ENCODE results near the gene PCSK6.

PCSK6 gene

DNA sequence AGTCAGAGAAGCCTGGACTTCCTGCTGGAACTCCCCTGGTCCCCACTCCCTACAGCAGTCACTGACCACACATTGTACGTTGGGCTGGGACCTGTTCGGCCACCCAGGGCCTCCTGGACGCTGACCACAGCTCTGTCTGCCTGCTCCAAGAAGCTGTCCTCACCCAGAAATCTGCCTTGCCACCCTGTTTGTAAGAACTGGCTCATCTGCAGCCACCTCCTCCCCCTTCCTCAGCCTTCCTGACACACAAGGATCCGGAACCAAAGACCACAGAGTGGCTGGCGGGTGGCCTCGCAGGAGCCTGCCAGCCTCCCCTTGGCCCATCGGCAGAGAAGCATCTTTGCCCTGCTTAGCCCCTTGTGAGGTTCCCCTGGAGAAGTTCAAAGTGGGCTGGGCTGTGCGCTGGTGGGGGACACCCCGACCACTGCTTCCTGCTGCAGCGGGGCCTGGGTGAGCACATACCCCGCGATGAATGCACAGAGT lies 91.9 kb downstream of the PCSK6 start:
- Histone ChIP-seq H3K27ac (ENCODE audit: low read length) (no peak overlapping the region), H3K27me3 (ENCODE audit: low read depth, low read length) (no peaks in the 10 kb centered on the region), H3K4me1 (ENCODE audit: control insufficient read depth in 1 of 2, insufficient read depth in 2 of 2, low read length in 2 of 2) (no peaks in the 10 kb centered on the region), H3K9me3 (ENCODE audit: control insufficient read depth in 1 of 2, low read length in 2 of 2) (no peaks in the 10 kb centered on the region), H3K4me3 (ENCODE audit: low read depth in 1 of 2, low read length in 2 of 2) (no peak overlapping the region), H3K36me3 (ENCODE audit: control insufficient read depth in 1 of 2, insufficient read depth in 2 of 2, low read length in 2 of 2) (peaks cover 0 to 4% of the 10 kb centered on the region in 2 donors)

DNA sequence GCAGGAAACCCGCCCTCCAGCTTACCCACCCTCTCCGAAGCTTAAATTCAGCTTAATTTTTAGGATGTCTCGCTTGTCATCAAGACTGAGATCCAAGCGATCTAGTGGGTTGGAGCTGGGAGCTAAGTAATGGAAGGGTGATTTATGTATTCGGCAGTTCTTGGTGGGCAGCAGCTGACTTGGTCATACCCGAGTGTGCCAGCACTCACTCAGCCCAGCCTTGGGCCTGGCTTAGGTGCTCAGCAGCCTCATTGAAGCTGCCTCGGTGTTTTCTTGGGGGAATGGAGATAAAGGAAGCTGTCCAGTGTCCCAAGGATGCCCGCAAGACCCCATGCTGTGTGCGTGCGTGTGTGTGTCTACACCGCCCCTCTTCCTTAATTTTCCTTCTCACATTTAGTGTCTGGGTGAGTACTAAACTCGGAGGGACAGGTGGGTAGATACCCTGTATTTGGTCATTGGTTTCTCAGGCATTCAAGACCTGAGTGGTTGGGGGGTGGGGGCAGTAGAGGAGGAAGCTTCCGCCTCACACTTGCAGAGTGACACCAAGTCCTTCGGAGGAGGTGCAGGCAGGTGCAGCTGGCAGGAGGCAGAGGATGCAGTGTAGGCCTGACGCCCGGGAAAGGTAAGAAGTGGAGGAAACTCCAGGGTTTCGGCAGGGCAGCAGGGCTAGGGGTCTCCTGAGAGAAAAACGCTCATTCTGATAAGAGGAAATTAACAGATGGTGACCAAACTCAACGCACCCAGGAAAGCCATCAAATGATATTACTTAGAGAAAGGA lies 92.8 kb downstream of the PCSK6 start:
- H3K4me3 ChIP-seq (ENCODE audit: low read depth in 1 of 2, low read length in 2 of 2) = no peak overlapping the region
- H3K27me3 ChIP-seq (ENCODE audit: low read depth, low read length) = no peaks in the 10 kb centered on the region
- no peaks in the 10 kb centered on the region for H3K4me1 ChIP-seq (ENCODE audit: control insufficient read depth in 1 of 2, insufficient read depth in 2 of 2, low read length in 2 of 2)
- no peak overlapping the region for H3K27ac ChIP-seq (ENCODE audit: low read length)
- H3K36me3 ChIP-seq (ENCODE audit: control insufficient read depth in 1 of 2, insufficient read depth in 2 of 2, low read length in 2 of 2) = peaks cover 0 to 4% of the 10 kb centered on the region in 2 donors
- no peaks in the 10 kb centered on the region for H3K9me3 ChIP-seq (ENCODE audit: control insufficient read depth in 1 of 2, low read length in 2 of 2)

DNA sequence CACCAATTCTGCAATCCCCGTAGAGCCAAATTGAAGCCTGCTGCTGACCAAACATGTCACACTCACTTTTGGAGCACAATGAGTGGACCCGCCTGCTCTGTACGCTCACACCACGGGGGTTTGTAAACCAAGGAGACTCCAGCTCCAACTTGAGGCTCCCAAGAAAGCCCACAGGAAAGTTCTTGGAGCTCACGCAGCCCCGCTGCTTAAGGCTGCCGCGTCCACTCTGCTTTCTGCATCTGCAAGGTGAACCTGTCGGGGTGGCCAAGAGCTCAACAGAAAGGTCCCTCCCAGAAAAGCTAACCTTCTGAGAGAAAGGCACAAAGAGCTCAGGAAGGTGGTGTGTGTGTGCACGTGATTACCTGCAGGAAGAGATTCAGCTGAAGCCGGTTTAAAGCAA lies 94.9 kb downstream of the PCSK6 start:
- Histone ChIP-seq H3K4me3 (ENCODE audit: low read depth in 1 of 2, low read length in 2 of 2) (no peak overlapping the region), H3K27ac (ENCODE audit: low read length) (no peak overlapping the region), H3K4me1 (ENCODE audit: control insufficient read depth in 1 of 2, insufficient read depth in 2 of 2, low read length in 2 of 2) (no peaks in the 10 kb centered on the region), H3K27me3 (ENCODE audit: low read depth, low read length) (no peaks in the 10 kb centered on the region), H3K36me3 (ENCODE audit: control insufficient read depth in 1 of 2, insufficient read depth in 2 of 2, low read length in 2 of 2) (peaks cover 0 to 4% of the 10 kb centered on the region in 2 donors), H3K9me3 (ENCODE audit: control insufficient read depth in 1 of 2, low read length in 2 of 2) (no peaks in the 10 kb centered on the region)

DNA sequence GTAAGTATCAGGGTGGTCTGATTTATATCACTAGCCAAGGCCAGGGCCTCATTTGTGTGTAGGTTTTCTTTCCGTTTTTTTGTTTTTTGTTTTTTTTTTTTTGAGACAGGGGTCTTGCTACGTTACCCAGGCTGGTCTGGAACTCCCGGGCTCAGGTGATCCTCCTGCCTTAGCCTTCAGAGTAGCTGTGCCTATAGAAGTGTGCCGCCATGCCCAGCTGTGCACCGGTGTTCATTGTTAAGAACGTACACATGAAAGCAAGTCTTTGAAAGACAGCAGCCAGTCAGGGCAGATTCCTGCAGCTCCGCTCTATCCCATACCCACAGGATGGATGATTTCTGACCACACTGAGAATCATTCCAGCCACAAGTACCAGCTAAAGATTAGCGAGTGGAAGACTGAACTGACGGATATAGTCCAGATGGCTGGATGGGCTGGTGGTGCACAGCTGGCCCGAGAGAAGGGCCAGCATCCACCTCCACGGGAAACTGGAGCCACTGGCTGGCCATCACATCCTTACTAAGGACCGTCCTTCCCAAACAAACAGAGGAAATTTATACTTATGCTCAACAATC lies 95.4 kb downstream of the PCSK6 start:
- no peaks in the 10 kb centered on the region for H3K9me3 ChIP-seq (ENCODE audit: control insufficient read depth in 1 of 2, low read length in 2 of 2)
- H3K27ac ChIP-seq (ENCODE audit: low read length) = no peak overlapping the region
- no peaks in the 10 kb centered on the region for H3K4me1 ChIP-seq (ENCODE audit: control insufficient read depth in 1 of 2, insufficient read depth in 2 of 2, low read length in 2 of 2)
- H3K36me3 ChIP-seq (ENCODE audit: control insufficient read depth in 1 of 2, insufficient read depth in 2 of 2, low read length in 2 of 2) = peaks cover 0 to 9% of the 10 kb centered on the region in 2 donors
- H3K27me3 ChIP-seq (ENCODE audit: low read depth, low read length) = no peaks in the 10 kb centered on the region
- H3K4me3 ChIP-seq (ENCODE audit: low read depth in 1 of 2, low read length in 2 of 2) = no peak overlapping the region

DNA sequence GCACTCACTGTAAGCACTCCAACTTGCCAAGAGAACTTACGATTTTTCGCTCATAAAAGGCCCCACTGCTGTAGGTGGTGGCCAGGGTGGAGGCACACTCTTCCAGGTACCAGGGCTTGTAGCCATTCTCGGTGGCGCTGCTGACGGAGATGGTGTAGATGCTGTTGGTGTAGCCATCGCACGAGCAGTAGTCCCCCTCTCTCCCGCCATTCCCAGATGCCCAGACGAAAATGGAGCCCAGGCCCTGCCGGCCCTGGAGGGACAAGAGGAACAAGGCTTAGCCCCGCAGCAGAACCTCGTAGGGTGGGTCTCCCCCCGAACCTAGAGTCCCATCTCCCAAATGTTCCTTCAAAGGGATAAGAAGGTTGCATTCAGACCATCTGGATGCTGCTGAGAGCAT lies 96.3 kb downstream of the PCSK6 start:
- H3K4me3 ChIP-seq (ENCODE audit: low read depth in 1 of 2, low read length in 2 of 2) = no peak overlapping the region
- H3K9me3 ChIP-seq (ENCODE audit: control insufficient read depth in 1 of 2, low read length in 2 of 2) = no peaks in the 10 kb centered on the region
- peaks cover 0 to 14% of the 10 kb centered on the region in 2 donors for H3K36me3 ChIP-seq (ENCODE audit: control insufficient read depth in 1 of 2, insufficient read depth in 2 of 2, low read length in 2 of 2)
- no peak overlapping the region for H3K27ac ChIP-seq (ENCODE audit: low read length)
- H3K27me3 ChIP-seq (ENCODE audit: low read depth, low read length) = no peaks in the 10 kb centered on the region
- no peaks in the 10 kb centered on the region for H3K4me1 ChIP-seq (ENCODE audit: control insufficient read depth in 1 of 2, insufficient read depth in 2 of 2, low read length in 2 of 2)

DNA sequence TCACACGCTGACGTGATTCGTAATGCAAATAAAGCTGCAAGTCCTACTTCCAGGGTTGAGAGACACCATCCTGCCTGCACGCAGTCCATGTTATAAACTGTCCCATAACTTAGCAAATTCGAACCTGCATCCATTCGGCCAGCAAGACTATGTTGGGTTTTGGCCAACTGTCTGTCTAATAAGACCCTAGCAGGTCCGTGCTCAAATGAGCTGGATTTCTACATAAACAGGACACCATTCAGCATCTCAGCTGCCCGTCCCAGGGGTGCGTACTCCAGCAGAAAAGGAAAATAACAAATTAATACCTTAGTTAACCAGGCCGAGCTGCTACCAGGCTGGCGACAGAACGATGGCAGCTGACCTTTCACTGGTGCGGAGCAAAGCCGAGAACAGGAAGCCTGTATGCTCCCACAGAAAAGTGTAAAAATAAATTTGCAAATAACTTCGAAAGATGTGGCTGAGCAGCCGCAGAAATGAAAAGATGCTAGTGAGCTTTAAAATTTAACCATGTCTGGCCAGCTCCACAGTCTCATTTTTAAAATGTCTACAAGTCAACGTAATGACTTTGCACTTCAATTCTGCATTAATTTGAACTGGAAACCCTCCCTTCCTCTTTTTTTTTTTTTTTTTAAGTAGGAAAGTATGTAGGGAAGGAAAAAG lies 97.4 kb downstream of the PCSK6 start:
- Histone ChIP-seq H3K4me3 (ENCODE audit: low read depth in 1 of 2, low read length in 2 of 2) (no peak overlapping the region), H3K27ac (ENCODE audit: low read length) (no peak overlapping the region), H3K36me3 (ENCODE audit: control insufficient read depth in 1 of 2, insufficient read depth in 2 of 2, low read length in 2 of 2) (peaks cover 0 to 14% of the 10 kb centered on the region in 2 donors), H3K4me1 (ENCODE audit: control insufficient read depth in 1 of 2, insufficient read depth in 2 of 2, low read length in 2 of 2) (no peaks in the 10 kb centered on the region), H3K9me3 (ENCODE audit: control insufficient read depth in 1 of 2, low read length in 2 of 2) (no peaks in the 10 kb centered on the region), H3K27me3 (ENCODE audit: low read depth, low read length) (no peaks in the 10 kb centered on the region)

DNA sequence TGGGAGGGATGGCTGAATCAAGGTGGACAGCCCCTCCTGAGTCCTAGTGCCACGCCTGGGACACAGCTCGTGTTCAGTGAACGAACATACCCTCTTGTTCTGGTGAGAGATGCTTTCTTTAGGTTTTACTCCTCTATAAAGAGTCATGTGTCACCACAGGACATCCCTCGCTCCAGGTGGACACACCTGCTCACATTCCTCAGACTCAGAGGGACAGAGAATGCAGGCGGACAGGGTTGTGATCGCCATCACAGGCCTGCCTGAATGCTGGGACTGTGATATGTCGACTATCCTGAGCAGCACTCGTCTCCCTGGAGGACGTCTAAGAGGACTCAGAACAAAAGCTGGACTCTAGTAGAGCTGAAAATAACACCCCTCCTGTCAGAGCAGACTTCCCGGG lies 98.1 kb downstream of the PCSK6 start:
- no peak overlapping the region for H3K4me3 ChIP-seq (ENCODE audit: low read depth in 1 of 2, low read length in 2 of 2)
- H3K36me3 ChIP-seq (ENCODE audit: control insufficient read depth in 1 of 2, insufficient read depth in 2 of 2, low read length in 2 of 2) = peaks cover 0 to 10% of the 10 kb centered on the region in 2 donors
- no peak overlapping the region for H3K27ac ChIP-seq (ENCODE audit: low read length)
- no peaks in the 10 kb centered on the region for H3K9me3 ChIP-seq (ENCODE audit: control insufficient read depth in 1 of 2, low read length in 2 of 2)
- H3K4me1 ChIP-seq (ENCODE audit: control insufficient read depth in 1 of 2, insufficient read depth in 2 of 2, low read length in 2 of 2) = no peaks in the 10 kb centered on the region
- H3K27me3 ChIP-seq (ENCODE audit: low read depth, low read length) = no peaks in the 10 kb centered on the region

DNA sequence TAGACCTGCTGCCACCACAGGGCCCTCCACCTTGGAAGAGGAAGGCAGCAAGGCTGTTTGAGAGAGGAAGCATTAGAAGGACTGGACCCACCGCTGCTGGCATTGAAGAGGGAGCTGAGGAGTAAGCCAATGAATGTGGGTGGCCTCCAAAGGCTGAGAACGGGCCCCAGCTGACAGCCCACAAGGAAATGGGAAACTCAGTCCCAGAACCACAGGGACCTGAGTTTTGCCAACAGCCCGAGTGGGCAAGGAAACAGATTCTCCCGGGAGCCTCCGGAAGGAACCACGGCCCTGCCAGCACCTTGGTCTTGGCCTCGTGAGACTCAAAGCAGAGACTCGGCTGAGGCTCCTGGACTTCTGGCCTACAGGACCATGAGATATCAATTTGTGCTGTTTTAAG lies 99.0 kb downstream of the PCSK6 start:
- Histone ChIP-seq H3K27ac (ENCODE audit: low read length) (no peak overlapping the region), H3K4me1 (ENCODE audit: control insufficient read depth in 1 of 2, insufficient read depth in 2 of 2, low read length in 2 of 2) (no peaks in the 10 kb centered on the region), H3K9me3 (ENCODE audit: control insufficient read depth in 1 of 2, low read length in 2 of 2) (no peaks in the 10 kb centered on the region), H3K4me3 (ENCODE audit: low read depth in 1 of 2, low read length in 2 of 2) (no peak overlapping the region), H3K36me3 (ENCODE audit: control insufficient read depth in 1 of 2, insufficient read depth in 2 of 2, low read length in 2 of 2) (peaks cover 0 to 10% of the 10 kb centered on the region in 2 donors), H3K27me3 (ENCODE audit: low read depth, low read length) (no peaks in the 10 kb centered on the region)

DNA sequence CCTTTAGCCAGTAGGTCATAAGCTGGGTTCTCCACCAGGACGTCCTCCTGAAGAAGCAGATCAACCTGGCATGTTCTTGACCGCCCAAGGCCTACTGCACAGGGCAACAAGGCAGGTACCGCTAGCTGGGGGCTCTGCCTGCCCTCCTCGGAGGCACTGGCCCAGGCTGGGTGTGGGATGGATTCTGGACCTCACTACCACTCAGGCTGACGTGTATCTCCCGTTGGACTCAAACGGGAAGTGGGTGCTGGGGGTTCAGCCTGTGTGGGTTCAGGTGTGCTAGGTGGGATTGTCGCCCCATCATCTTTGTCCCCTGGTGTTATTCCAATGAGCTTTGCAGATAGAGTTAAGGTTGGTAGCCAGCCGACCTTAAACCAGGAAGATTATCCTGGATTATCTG lies 99.4 kb downstream of the PCSK6 start:
- no peak overlapping the region for H3K4me3 ChIP-seq (ENCODE audit: low read depth in 1 of 2, low read length in 2 of 2)
- H3K4me1 ChIP-seq (ENCODE audit: control insufficient read depth in 1 of 2, insufficient read depth in 2 of 2, low read length in 2 of 2) = no peaks in the 10 kb centered on the region
- peaks cover 0 to 10% of the 10 kb centered on the region in 2 donors for H3K36me3 ChIP-seq (ENCODE audit: control insufficient read depth in 1 of 2, insufficient read depth in 2 of 2, low read length in 2 of 2)
- H3K27me3 ChIP-seq (ENCODE audit: low read depth, low read length) = no peaks in the 10 kb centered on the region
- no peaks in the 10 kb centered on the region for H3K9me3 ChIP-seq (ENCODE audit: control insufficient read depth in 1 of 2, low read length in 2 of 2)
- no peak overlapping the region for H3K27ac ChIP-seq (ENCODE audit: low read length)

DNA sequence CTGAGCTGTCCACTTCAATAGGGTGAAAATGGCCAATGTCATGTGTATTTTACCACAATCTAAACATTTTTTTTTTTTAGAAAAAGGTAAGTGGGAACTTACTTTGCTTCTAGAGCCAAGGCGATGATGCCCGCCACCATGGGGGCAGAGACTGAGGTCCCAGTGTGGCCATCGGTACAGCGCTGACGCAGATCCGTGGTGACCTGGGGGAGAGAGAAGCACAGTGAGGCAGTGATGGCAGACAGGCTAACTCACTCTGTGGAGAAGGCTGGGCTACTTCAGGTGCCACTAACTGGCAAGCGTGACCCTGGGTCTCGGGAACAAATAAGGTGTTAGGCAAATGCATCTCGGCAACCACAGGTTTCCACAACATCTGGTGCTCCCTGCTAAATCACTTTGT lies 100.1 kb downstream of the PCSK6 start:
- H3K4me3 ChIP-seq (ENCODE audit: low read depth in 1 of 2, low read length in 2 of 2) = no peak overlapping the region
- no peaks in the 10 kb centered on the region for H3K27me3 ChIP-seq (ENCODE audit: low read depth, low read length)
- no peaks in the 10 kb centered on the region for H3K9me3 ChIP-seq (ENCODE audit: control insufficient read depth in 1 of 2, low read length in 2 of 2)
- H3K4me1 ChIP-seq (ENCODE audit: control insufficient read depth in 1 of 2, insufficient read depth in 2 of 2, low read length in 2 of 2) = no peaks in the 10 kb centered on the region
- H3K27ac ChIP-seq (ENCODE audit: low read length) = no peak overlapping the region
- H3K36me3 ChIP-seq (ENCODE audit: control insufficient read depth in 1 of 2, insufficient read depth in 2 of 2, low read length in 2 of 2) = peaks cover 0 to 10% of the 10 kb centered on the region in 2 donors

DNA sequence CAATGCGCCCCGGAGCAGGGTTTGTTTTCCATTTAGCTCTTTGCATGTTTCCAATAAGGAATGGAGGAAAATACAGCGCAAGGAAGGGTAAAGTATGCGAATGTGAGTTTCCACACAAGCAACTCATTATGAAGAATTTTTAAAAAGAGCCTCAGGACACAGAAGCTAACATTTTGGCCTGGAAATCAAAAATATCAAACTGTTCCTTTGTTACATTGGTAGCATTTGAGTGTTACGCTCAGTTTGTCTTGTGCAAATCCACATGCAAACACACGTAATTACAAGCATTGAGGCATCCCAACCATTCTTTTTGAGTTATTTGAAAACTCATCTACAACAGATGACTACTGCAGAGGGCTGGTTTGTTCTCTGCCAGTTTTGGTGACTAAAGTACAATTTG lies 101.5 kb downstream of the PCSK6 start:
- Histone ChIP-seq H3K4me1 (ENCODE audit: control insufficient read depth in 1 of 2, insufficient read depth in 2 of 2, low read length in 2 of 2) (no peaks in the 10 kb centered on the region), H3K27ac (ENCODE audit: low read length) (no peak overlapping the region), H3K27me3 (ENCODE audit: low read depth, low read length) (no peaks in the 10 kb centered on the region), H3K9me3 (ENCODE audit: control insufficient read depth in 1 of 2, low read length in 2 of 2) (no peaks in the 10 kb centered on the region), H3K36me3 (ENCODE audit: control insufficient read depth in 1 of 2, insufficient read depth in 2 of 2, low read length in 2 of 2) (peaks cover 0 to 10% of the 10 kb centered on the region in 2 donors), H3K4me3 (ENCODE audit: low read depth in 1 of 2, low read length in 2 of 2) (no peak overlapping the region)

Measured in muscle layer of duodenum (tissue), 2 donors.